SK-N-MC (cell line): ENCODE data around the gene HKDC1.
"Not testable (repeated sequence)": the region's sequence is repeated elsewhere in the genome, so short reads cannot be mapped to it uniquely, and the experiment has no call there.

Source experiments
- DNase-seq: peaks from one replicate; pipeline ENCODE4 v3.0.0-alpha.2; 2011; ENCODE audit warnings: low read depth, low spot score
- H3K27ac ChIP-seq: fragments of 200-600 bp; sonication (generic); 2 replicates; pipeline ENCODE4 v1.5.1; 2016; ENCODE audit warnings: mixed run types
- H3K36me3 ChIP-seq: fragments of 200-600 bp; sonication (generic); 2 replicates; pipeline ENCODE4 v1.6.1; 2017; ENCODE audit warnings: antibody characterized with exemption, low read length, mixed read lengths; ENCODE audit not compliant: insufficient read depth
- H3K4me3 ChIP-seq: fragments of 200-600 bp; sonication (generic); 2 replicates; pipeline ENCODE4 v1.5.1; 2016
- H3K9ac ChIP-seq: fragments of 200-600 bp; sonication (generic); 2 replicates; pipeline ENCODE4 v1.8.0; 2017; ENCODE audit warnings: mixed run types, mixed read lengths; ENCODE audit not compliant: insufficient read length
- H3K9me3 ChIP-seq: fragments of 200-600 bp; sonication (generic); 2 replicates; pipeline ENCODE4 v1.6.1; 2017; ENCODE audit warnings: low read depth, mild to moderate bottlenecking, antibody characterized with exemption, low read length, moderate library complexity, mixed read lengths
- EZH2 ChIP-seq: fragments of 200-600 bp; sonication (generic); IDR thresholded peaks from one replicate; pipeline ENCODE4 v1.6.1; 2017; ENCODE audit warnings: antibody characterized with exemption
- FOXP2 ChIP-seq: optimal IDR thresholded peaks from 2 replicates; pipeline ENCODE3; 2011; ENCODE audit warnings: mild to moderate bottlenecking, moderate library complexity; ENCODE audit not compliant: insufficient read depth; ENCODE audit errors: extremely low read length, control extremely low read depth
- POLR2AphosphoS5 ChIP-seq: IDR thresholded peaks from 2 replicates; pipeline ENCODE4 v1.6.1; 2012; ENCODE audit warnings: mild to moderate bottlenecking, low read depth, low read length, borderline replicate concordance

The HKDC1 gene

DNA sequence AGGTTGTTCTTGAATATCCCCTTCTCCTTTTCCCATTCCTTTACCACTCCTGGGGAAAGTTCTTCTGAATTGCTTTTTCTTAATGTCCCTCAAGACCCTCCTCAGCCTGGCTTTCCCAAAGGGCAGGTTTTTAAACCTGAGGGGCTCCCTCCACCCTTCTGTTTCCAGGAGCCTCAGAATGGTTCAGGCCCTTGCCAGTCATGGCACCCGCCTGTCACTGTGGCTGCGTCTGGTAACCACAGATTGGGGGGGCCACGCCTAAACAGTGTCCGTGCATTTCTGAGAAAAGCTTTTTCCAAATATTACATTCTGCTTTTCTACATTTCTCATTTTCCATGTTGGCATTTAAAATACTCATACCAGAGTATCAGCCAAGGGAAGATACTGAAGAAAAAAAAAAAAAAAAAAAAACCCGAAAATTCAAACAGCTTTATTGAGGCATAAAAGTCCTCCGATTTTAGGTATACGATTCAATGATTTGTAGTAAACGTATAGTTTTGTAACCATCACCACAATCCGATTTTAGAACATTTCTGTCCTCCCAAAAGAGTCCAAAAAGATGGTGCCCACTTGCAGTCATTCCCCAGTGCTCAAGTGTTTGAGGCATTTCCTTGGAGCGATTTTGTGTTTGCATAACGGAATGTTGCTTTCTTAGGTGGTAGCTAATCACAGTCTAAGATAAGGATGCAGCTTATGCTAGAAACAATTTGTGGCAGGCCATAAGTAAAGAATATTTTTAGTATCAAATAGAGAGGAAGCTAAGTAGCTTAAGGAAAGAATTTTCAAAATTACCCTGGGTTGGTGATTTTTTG is 22.1 kb downstream of the HKDC1 start:
- H3K9ac ChIP-seq: no peak overlapping the region
- peak overlapping the region; percentile 62; the same call in 1 of the 2 replicates for H3K27ac ChIP-seq
- no peaks in the 10 kb centered on the region for H3K36me3 ChIP-seq
- no peak for DNase-seq
- H3K9me3 ChIP-seq: no peaks in the 10 kb centered on the region
- no peak for TF ChIP-seq POLR2AphosphoS5
- no peak for TF ChIP-seq EZH2
- TF ChIP-seq FOXP2: no peak
- H3K4me3 ChIP-seq: peak overlapping the region; percentile 48

DNA sequence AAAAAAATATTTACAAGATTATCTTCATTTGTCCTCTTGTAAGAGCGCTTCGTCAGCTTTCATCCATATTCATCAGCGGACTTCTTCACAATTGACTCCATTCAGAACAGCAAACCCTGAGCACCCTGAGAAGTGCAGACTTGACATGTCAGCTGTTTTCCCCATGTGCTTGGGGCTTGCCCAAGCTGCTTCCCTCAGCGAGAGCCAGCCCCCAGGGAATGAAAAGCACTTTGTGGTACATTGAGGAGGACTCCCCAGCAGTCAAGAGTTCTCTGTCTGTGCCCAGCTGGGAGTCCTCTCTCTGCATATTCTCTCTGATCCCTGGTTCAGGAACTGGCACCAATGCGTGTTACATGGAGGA is 22.7 kb downstream of the HKDC1 start:
- no peaks in the 10 kb centered on the region for H3K9me3 ChIP-seq
- no peak overlapping the region for H3K9ac ChIP-seq
- TF ChIP-seq POLR2AphosphoS5 (no peak), EZH2 (no peak), FOXP2 (no peak)
- no peaks in the 10 kb centered on the region for H3K36me3 ChIP-seq
- DNase-seq: peak; percentile 56
- H3K27ac ChIP-seq: peak overlapping the region; percentile 62; the same call in 1 of the 2 replicates
- peak overlapping the region; percentile 48 for H3K4me3 ChIP-seq

DNA sequence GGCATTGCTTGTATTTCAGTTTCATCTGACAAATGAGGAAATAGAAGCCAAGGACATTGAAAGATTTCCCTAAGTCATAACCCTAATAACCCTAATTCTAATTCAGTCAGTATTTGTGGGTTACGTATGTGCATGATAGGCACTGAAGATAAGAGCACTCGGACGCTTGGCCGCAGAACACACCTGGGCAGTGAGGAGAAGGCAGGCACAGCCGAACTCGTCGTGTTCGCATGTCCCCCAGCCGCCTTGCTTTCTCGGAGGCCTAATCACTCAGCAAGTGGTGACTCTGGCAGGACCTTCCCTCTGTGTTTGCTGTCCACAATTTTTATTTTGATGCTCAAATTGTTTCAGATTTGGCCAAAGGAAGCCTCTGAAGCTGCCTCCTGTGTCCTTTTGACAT is 23.7 kb downstream of the HKDC1 start:
- TF ChIP-seq FOXP2 (no peak), POLR2AphosphoS5 (no peak), EZH2 (no peak)
- Histone ChIP-seq H3K9me3 (no peaks in the 10 kb centered on the region), H3K9ac (no peak overlapping the region), H3K4me3 (no peak overlapping the region), H3K36me3 (no peaks in the 10 kb centered on the region), H3K27ac (no peak overlapping the region)
- DNase-seq: no peak

- no peak overlapping the region for H3K4me3 ChIP-seq
- DNase-seq: no peak
- H3K27ac ChIP-seq: no peak overlapping the region
- no peaks in the 10 kb centered on the region for H3K36me3 ChIP-seq
- TF ChIP-seq EZH2 (no peak), POLR2AphosphoS5 (no peak), FOXP2 (no peak)
- H3K9ac ChIP-seq: no peak overlapping the region
- H3K9me3 ChIP-seq: no peaks in the 10 kb centered on the region
Observed at GRCh38 chr10:69246036-69246435, 25.9 kb downstream of the HKDC1 start.

GRCh38 chr10:69246581-69247312 is 26.6 kb downstream of the HKDC1 start:
- H3K9ac ChIP-seq: no peak overlapping the region
- no peak overlapping the region for H3K4me3 ChIP-seq
- no peak for DNase-seq
- H3K27ac ChIP-seq: no peak overlapping the region
- H3K9me3 ChIP-seq: no peaks in the 10 kb centered on the region
- no peaks in the 10 kb centered on the region for H3K36me3 ChIP-seq
- TF ChIP-seq EZH2: no peak
- no peak for TF ChIP-seq POLR2AphosphoS5
- no peak for TF ChIP-seq FOXP2

GRCh38 chr10:69247313-69247710 is 27.2 kb downstream of the HKDC1 start:
- no peaks in the 10 kb centered on the region for H3K9me3 ChIP-seq
- no peaks in the 10 kb centered on the region for H3K36me3 ChIP-seq
- TF ChIP-seq FOXP2: no peak
- no peak for TF ChIP-seq POLR2AphosphoS5
- no peak for TF ChIP-seq EZH2
- no peak overlapping the region for H3K9ac ChIP-seq
- no peak overlapping the region for H3K27ac ChIP-seq
- DNase-seq: no peak
- no peak overlapping the region for H3K4me3 ChIP-seq

- Histone ChIP-seq H3K9ac (no peak overlapping the region), H3K4me3 (no peak overlapping the region), H3K27ac (no peak overlapping the region), H3K9me3 (no peaks in the 10 kb centered on the region), H3K36me3 (no peaks in the 10 kb centered on the region)
- no peak for TF ChIP-seq FOXP2
- no peak for TF ChIP-seq EZH2
- DNase-seq: no peak
Observed at GRCh38 chr10:69248117-69248730, 28.1 kb downstream of the HKDC1 start.

GRCh38 chr10:69250041-69250440 is 29.9 kb downstream of the HKDC1 start:
- DNase-seq: no peak
- Histone ChIP-seq H3K27ac (no peak overlapping the region), H3K4me3 (no peak overlapping the region), H3K36me3 (no peaks in the 10 kb centered on the region), H3K9ac (no peak overlapping the region), H3K9me3 (no peaks in the 10 kb centered on the region)
- TF ChIP-seq EZH2: no peak
- TF ChIP-seq POLR2AphosphoS5: no peak
- no peak for TF ChIP-seq FOXP2

DNA sequence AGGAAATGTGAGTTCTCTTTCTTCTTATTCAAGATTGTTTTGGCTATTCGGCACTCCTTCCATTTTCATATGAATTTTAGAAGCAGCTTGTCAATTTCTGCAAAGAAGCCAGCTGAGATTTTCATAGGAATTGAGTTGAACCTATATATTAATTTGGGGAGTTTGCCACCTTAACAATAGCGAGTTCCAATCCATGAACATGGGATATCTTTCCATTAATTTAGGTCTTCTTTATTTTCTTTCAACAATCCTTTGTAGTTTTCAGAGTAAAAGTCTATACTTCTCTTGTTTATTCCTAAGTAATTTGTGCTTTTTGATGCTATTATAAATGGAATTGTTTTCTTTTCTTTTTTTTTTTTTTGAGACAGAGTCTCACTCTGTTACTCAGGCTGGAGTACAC is 31.3 kb downstream of the HKDC1 start:
- not testable (repeated sequence) for H3K27ac ChIP-seq, H3K9ac ChIP-seq, H3K4me3 ChIP-seq, DNase-seq, H3K36me3 ChIP-seq, H3K9me3 ChIP-seq
